Neural progenitor cell (in vitro differentiated cells): ENCODE results near the gene RND2.

ENCODE experiments used
- EZH2 ChIP-seq: fragments of 200-600 bp; sonication (generic); IDR thresholded peaks from 2 replicates; pipeline ENCODE4 v1.6.1; 2017; ENCODE audit warnings: antibody characterized with exemption, mild to moderate bottlenecking, moderate library complexity
- TF ChIP-seq, protein P1 (sequence below): fragments of 200-600 bp; sonication (generic); IDR thresholded peaks from 2 replicates; pipeline ENCODE4 v1.5.1; 2017; ENCODE audit warnings: antibody characterized with exemption, mild to moderate bottlenecking

DNA sequence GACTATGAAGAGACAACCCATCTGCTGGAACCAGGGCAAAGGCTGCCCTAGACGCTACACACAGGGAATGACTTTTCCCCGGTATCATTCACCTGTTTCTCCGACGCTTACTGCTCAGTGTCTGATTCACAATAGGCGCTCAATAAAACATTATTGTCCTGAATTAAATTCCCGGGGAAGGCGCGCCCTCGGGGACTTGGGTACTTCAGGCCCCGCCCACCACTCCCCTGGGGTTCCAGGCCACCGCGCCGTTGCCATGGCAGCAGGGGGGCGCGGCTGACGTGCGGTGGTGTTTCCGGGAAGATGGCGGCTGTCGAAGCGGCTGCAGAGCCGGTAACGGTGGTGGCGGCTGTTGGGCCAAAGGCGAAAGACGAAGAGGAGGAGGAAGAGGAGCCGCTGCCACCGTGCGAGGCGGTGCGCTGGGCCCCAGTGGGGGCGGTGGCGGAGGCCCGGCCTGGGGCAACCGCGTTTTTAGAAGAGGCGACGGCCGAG, 44.7 kb upstream of the RND2 start, which contains the start of gene RUNDC1:
- TF ChIP-seq, protein P1, sequence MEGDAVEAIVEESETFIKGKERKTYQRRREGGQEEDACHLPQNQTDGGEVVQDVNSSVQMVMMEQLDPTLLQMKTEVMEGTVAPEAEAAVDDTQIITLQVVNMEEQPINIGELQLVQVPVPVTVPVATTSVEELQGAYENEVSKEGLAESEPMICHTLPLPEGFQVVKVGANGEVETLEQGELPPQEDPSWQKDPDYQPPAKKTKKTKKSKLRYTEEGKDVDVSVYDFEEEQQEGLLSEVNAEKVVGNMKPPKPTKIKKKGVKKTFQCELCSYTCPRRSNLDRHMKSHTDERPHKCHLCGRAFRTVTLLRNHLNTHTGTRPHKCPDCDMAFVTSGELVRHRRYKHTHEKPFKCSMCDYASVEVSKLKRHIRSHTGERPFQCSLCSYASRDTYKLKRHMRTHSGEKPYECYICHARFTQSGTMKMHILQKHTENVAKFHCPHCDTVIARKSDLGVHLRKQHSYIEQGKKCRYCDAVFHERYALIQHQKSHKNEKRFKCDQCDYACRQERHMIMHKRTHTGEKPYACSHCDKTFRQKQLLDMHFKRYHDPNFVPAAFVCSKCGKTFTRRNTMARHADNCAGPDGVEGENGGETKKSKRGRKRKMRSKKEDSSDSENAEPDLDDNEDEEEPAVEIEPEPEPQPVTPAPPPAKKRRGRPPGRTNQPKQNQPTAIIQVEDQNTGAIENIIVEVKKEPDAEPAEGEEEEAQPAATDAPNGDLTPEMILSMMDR, result no peak
- no peak for TF ChIP-seq EZH2
